ENCODE measurements around the gene MTA3. TPM values are rescaled to one million over a fixed set of nuclear protein-coding genes. Genes with fewer than 3 reads are reported as not detected.

Gene MTA3
- total and polyA plus RNA-seq, 2 donors (not counting 3 experiments of a cell fraction or from before 2014, with no cell fraction given), result 36.3 to 53.3 TPM

DNA sequence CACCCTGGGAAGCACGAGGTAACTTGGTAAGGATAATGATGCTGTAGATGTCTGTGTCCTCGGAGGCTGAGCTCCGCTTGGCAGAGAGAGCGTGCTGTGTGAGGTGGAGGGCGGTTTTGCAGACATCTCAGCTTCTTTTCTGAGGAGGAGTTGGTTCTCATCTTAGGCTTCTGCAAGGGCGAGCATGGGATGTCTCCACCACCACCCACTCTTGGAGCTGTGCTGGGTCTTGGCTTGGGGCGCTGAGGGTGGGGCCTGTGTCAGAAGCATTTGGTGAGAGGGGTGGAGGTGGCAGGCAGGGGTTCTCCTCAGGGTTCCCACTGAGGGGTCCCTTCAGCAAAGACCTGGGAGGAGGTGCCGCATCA is 186.3 kb downstream of the MTA3 start:
- Histone ChIP-seq H3K4me2 (ENCODE audit: insufficient read depth, low read length) (no peak overlapping the region), H3K4me3 (replicated peaks in 1 of 3; ENCODE audit: insufficient read depth in 1 of 3, low read depth in 1 of 3, low read length in 3 of 3) (no peak overlapping the region), H3K79me2 (ENCODE audit: control insufficient read depth, insufficient read depth, low read length) (no peaks in the 10 kb centered on the region), H3K9me3 (replicated peaks; ENCODE audit: control insufficient read depth, insufficient read depth, low read length) (no peaks in the 10 kb centered on the region), H4K20me1 (replicated peaks; ENCODE audit: control insufficient read depth, extremely low read depth, insufficient read depth, low read length) (no peaks in the 10 kb centered on the region), H3K27me3 (ENCODE audit: control insufficient read depth in 2 of 2, insufficient read depth in 2 of 2, low read length in 2 of 2) (no peaks in the 10 kb centered on the region), H3K9ac (replicated peaks; ENCODE audit: extremely low read depth, insufficient read depth, low read length) (no peak overlapping the region), H3K9me1 (replicated peaks; ENCODE audit: control insufficient read depth, extremely low read depth, insufficient read depth, low read length) (no peaks in the 10 kb centered on the region), H2AFZ (ENCODE audit: low read depth, low read length) (no peak overlapping the region), H3K27ac (ENCODE audit: insufficient read depth, low read depth, low read length) (no peak overlapping the region), H3K36me3 (ENCODE audit: control insufficient read depth in 2 of 2, extremely low read depth in 1 of 2, insufficient read depth in 2 of 2, low read length in 2 of 2) (peaks cover 0 to 7% of the 10 kb centered on the region in 2 experiments), H3K4me1 (ENCODE audit: control insufficient read depth, extremely low read depth, insufficient read depth, low read length) (no peaks in the 10 kb centered on the region)
- TF ChIP-seq FOS (IDR thresholded peaks at IDR 0.05; ENCODE audit: borderline replicate concordance, insufficient read depth, low read length), result no peak
- TF ChIP-seq, protein P1, sequence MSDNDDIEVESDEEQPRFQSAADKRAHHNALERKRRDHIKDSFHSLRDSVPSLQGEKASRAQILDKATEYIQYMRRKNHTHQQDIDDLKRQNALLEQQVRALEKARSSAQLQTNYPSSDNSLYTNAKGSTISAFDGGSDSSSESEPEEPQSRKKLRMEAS (IDR thresholded peaks at IDR 0.05; ENCODE audit: insufficient read depth, insufficient read length), result no peak
- no peak for TF ChIP-seq MYC (IDR thresholded peaks at IDR 0.05; ENCODE audit: low read depth, low read length)
- no peak for TF ChIP-seq JUN (IDR thresholded peaks at IDR 0.05; ENCODE audit: borderline replicate concordance, insufficient read depth, insufficient read length, low read depth)
- no peak for TF ChIP-seq EZH2 (IDR thresholded peaks at IDR 0.05; ENCODE audit: borderline replicate concordance, low read depth, low read length, severe bottlenecking)
- TF ChIP-seq, protein P2, sequence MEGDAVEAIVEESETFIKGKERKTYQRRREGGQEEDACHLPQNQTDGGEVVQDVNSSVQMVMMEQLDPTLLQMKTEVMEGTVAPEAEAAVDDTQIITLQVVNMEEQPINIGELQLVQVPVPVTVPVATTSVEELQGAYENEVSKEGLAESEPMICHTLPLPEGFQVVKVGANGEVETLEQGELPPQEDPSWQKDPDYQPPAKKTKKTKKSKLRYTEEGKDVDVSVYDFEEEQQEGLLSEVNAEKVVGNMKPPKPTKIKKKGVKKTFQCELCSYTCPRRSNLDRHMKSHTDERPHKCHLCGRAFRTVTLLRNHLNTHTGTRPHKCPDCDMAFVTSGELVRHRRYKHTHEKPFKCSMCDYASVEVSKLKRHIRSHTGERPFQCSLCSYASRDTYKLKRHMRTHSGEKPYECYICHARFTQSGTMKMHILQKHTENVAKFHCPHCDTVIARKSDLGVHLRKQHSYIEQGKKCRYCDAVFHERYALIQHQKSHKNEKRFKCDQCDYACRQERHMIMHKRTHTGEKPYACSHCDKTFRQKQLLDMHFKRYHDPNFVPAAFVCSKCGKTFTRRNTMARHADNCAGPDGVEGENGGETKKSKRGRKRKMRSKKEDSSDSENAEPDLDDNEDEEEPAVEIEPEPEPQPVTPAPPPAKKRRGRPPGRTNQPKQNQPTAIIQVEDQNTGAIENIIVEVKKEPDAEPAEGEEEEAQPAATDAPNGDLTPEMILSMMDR (IDR thresholded peaks at IDR 0.05; ENCODE audit: extremely low read depth in 1 of 2, insufficient read depth in 1 of 2, low read depth in 1 of 2, low read length in 2 of 2), result no peak
- TF ChIP-seq POLR2A (IDR thresholded peaks at IDR 0.05; ENCODE audit: low read depth, low read length), result no peak
- no peak for TF ChIP-seq POLR2AphosphoS5 (IDR thresholded peaks at IDR 0.05; ENCODE audit: insufficient read depth, low read depth, low read length)
- TF ChIP-seq GATA2 (IDR thresholded peaks at IDR 0.05; ENCODE audit: insufficient read depth, insufficient read length, low read depth, low read length), result no peak
- BruUV-seq (replicated peaks), result no TSS peak
- intact Hi-C loops (cut with micrococcal nuclease) (no loop called here), dilution Hi-C loops (cut with MboI; ENCODE audit: extremely low pct_ligation_motif_present, low sequenced_read_pairs) (no loop called here)
- FAIRE-seq (no peak), DNase-seq (ENCODE audit: low read depth, low spot score) (no peak)
- POLR2A ChIA-PET, result no interaction called here
- CTCF ChIA-PET, result interaction anchor here (1.1 kb wide), 1 partner anchor 14 kb away, joined by 3 read pairs; no protein-coding TSS in a partner anchor

Measured in endothelial cell of umbilical vein (primary cell).